Astrocyte of the cerebellum (primary cell): ENCODE data around the gene APOL5.
"Not testable (repeated sequence)": the region's sequence is repeated elsewhere in the genome, so short reads cannot be mapped to it uniquely, and the experiment has no call there.

Experiments
- DNase-seq: peaks from one replicate; pipeline ENCODE4 v3.0.0-alpha.2; 2011; ENCODE audit warnings: low read depth
- H3K4me3 ChIP-seq: 2 replicates; pipeline ENCODE4 v1.5.1; 2011; ENCODE audit warnings: mild to moderate bottlenecking, low read depth, low read length, moderate library complexity
- in situ Hi-C: cut with HindIII; loops from 2 replicates; pipeline ENCODE4 v1.10.0; 2017; ENCODE audit warnings: low sequenced_read_pairs
- TF ChIP-seq, protein P1 (sequence below): IDR thresholded peaks from 2 replicates; pipeline ENCODE4 v1.5.1; 2012; ENCODE audit warnings: low read length, low read depth, moderate library complexity, mild to moderate bottlenecking; ENCODE audit errors: missing control alignments

Gene APOL5, protein sequence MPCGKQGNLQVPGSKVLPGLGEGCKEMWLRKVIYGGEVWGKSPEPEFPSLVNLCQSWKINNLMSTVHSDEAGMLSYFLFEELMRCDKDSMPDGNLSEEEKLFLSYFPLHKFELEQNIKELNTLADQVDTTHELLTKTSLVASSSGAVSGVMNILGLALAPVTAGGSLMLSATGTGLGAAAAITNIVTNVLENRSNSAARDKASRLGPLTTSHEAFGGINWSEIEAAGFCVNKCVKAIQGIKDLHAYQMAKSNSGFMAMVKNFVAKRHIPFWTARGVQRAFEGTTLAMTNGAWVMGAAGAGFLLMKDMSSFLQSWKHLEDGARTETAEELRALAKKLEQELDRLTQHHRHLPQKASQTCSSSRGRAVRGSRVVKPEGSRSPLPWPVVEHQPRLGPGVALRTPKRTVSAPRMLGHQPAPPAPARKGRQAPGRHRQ

DNA sequence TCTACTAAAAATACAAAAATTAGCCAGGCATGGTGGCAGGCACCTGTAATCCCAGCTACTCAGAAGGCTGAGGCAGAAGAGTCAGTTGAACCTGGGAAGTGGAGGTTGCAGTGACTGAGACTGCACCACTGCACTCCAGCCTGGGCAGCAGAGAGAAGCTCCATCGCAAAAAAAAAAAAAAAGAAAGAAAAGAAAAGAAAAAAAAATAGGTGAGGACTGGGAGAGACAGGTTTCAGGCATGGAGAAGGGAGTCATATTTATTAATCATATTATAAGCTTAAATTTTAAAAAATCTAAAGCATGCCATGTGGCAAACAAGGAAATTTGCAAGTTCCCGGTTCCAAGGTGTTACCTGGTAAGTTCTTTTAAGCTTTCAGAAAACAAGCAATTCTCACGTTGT is at the start of gene APOL5:
TSS of gene APOL5 (plus strand) at position 301 of the 400 bp plus-strand sequence. CDS start at position 301, 0 bp downstream.
- TF ChIP-seq, protein P1, sequence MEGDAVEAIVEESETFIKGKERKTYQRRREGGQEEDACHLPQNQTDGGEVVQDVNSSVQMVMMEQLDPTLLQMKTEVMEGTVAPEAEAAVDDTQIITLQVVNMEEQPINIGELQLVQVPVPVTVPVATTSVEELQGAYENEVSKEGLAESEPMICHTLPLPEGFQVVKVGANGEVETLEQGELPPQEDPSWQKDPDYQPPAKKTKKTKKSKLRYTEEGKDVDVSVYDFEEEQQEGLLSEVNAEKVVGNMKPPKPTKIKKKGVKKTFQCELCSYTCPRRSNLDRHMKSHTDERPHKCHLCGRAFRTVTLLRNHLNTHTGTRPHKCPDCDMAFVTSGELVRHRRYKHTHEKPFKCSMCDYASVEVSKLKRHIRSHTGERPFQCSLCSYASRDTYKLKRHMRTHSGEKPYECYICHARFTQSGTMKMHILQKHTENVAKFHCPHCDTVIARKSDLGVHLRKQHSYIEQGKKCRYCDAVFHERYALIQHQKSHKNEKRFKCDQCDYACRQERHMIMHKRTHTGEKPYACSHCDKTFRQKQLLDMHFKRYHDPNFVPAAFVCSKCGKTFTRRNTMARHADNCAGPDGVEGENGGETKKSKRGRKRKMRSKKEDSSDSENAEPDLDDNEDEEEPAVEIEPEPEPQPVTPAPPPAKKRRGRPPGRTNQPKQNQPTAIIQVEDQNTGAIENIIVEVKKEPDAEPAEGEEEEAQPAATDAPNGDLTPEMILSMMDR, result no peak
- H3K4me3 ChIP-seq, result no peak within 1 kb of the TSS
- DNase-seq, result no peak
- in situ Hi-C loops, result no loop called here

DNA sequence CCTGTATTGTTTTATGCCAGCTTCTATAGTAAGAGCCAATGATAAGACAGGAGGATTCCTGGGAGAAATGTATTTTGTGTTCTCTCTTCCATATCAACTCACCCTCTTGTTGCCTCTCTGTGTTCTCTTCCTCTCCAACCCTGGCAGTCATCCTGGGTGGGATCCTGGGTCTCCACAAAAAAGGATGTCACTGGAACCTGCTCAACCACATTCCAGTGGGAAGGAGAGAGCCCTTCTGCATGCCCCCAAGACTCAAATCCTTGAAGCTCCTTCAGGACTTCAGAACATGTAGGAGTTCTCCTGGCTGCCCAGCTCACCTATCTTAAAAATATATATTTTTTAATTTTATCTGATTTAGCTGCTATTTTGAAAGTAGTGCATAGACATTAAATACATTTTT is 43.3 kb upstream of the APOL5 start:
- in situ Hi-C loops, result no loop called here
- TF ChIP-seq, protein P1, result no peak
- H3K4me3 ChIP-seq, result no peak overlapping the region
- no peak for DNase-seq

DNA sequence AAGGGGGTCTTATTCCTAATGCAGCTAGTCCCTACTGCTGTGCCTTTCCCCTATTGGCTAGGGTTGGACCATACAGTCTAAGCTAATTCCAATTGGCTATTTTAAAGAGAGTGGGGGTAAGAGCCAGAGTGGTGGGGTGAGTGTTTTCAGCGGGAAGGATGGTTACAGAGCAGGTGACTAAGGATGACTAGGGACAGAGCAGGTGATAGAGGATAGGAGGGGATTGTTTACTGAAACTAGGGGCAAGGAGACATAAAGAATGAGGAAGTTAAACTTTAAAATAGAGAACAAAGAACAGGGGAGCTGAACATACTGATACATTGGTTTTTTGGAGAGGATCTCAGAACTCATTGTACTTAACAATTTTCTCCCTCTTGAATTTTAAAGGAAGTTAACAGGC is 41.6 kb upstream of the APOL5 start:
- DNase-seq, in situ Hi-C loops: not testable (repeated sequence)

DNA sequence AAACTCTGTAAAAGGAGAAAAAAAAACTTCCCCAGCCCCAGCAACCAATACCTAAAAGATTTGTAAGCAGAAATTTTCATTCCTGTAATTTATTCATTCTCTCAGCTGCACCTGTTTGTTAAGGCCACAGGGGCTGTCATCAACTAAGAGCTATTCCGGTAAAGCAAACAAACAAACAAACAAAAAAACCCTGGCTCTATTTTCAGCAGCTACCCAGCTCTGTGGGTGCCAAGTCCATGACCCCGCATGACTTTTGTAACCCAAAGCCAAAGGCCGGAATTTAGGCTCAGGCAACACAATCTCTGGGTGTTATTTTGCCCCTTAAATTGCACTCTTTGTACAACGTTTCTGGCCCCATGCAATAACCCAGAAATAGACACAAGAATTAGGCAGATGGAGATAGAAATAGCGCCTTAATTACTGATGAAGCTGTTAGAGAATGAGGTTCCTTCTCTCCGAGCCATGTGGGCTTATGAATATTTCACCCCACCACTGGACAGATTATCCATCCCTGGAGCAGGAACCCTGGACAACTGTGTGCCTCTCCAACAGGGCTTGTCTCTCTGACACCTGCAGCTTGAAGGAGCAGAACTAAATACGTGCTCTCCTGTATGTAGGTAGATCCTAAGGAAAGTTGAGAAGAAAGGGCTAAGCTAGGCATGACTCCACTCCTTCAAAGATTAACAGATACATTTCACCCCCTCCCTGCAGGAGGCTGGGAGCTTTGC is 40.0 kb upstream of the APOL5 start:
- DNase-seq, result no peak
- TF ChIP-seq, protein P1, result no peak
- H3K4me3 ChIP-seq, result no peak overlapping the region
- in situ Hi-C loops, result no loop called here

More for the DNA sequence above, 41.6 kb upstream of the APOL5 start:
- H3K4me3 ChIP-seq, result not testable (repeated sequence)

DNA sequence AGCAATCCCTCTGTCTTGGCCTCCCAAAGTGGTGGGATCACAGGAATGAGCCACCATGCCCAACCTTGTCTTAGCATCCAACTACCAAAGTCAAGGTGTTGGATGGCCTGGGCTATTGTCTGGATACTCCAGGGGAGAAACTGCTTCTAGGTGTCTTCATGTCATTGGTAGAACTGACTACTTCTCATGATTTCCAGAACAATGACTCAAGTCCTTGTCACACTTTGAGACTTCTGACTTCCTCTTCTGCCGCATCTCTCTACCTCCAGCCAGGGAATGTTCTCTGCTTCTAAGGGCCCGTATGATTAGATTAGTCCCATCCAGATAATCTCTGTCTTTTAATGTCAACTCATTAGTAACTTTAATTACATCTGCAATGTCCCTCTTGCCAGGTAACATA is 38.8 kb upstream of the APOL5 start:
- DNase-seq, result no peak
- H3K4me3 ChIP-seq, result no peak overlapping the region
- in situ Hi-C loops, result no loop called here
- TF ChIP-seq, protein P1, result no peak

DNA sequence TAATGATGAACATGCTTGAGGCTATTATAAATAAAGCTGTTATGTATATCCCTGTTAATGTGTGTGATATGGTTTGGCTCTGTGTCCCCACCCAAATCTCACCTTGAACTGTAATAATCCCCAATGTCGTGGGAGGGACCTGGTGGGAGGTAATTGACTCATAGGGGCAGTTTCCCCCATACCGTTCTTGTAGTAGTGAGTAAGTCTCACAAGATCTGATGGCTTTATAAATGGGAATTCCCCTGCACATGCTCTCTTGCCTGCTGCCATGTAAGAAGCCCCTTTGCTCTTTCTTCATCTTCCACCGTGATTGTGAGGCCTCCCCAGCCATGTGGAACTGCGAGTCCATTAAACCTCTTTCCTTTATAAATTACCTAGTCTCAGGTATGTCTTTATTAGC is 38.2 kb upstream of the APOL5 start:
- in situ Hi-C loops, DNase-seq, H3K4me3 ChIP-seq: not testable (repeated sequence)

DNA sequence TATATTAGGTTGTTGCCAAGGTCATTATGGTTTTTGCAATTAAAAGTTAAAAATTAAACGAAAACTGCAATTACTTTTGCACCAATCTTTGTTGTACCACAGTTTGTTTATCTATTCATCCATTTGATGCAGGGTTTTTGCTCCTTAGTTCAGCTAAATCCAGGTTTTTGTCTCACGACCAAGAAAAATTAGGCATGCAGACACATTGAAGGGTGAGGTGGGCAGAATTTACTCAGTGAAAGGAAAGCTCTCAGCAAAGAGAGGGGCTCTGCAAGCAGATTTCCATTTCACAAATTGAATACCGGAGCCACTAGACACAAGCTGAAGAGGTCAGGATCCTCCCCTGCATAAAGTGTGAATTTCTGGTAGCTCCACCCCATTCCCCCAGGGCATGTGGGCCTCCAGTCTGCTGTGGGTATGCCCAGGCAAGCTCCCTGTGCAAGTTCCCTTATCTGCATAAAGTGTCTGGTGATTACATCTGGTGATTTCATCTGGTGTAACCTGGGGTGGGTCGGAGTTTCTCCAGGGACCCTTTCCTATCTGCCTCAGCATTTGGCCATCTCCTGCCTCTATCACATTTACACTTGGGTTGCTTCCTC is 36.1 kb upstream of the APOL5 start:
- no peak overlapping the region for H3K4me3 ChIP-seq
- TF ChIP-seq, protein P1, result no peak
- no peak for DNase-seq
- in situ Hi-C loops, result no loop called here
